Measurements from ENCODE around the gene ZFC3H1. TPM values are rescaled to one million over a fixed set of nuclear protein-coding genes. Genes with fewer than 3 reads are reported as not detected.
A peak's percentile ranks its signal among the peaks of the same experiment; 100 is the strongest.

ZFC3H1 gene
- total and polyA plus RNA-seq, 2 of the 4 experiments (the other 2 are of a cell fraction) = 16.8 to 23.3 TPM

GRCh38 chr12:71638499-71638898 is 25.1 kb downstream of the ZFC3H1 start:
- DNase-seq (no peak), ATAC-seq (ENCODE audit: low read depth) (no peak)
- Histone ChIP-seq H2BK15ac (ENCODE audit: low read depth, low read length) (no peak overlapping the region), H3K27me3 (ENCODE audit: control insufficient read depth, insufficient read depth, low read length) (no peaks in the 10 kb centered on the region), H2AK5ac (ENCODE audit: low read depth, low read length) (no peak overlapping the region), H2AK9ac (replicated peaks; ENCODE audit: low read depth, low read length, poor library complexity) (no peak overlapping the region), H3K79me1 (ENCODE audit: low read depth in 1 of 2, low read length in 2 of 2) (peaks cover 33 to 38% of the 10 kb centered on the region in 2 experiments), H3K9me3 (ENCODE audit: control insufficient read depth, insufficient read depth, low read length) (no peaks in the 10 kb centered on the region), H4K5ac (ENCODE audit: low read depth, low read length) (no peak overlapping the region), H2BK5ac (ENCODE audit: low read depth, low read length, poor library complexity, severe bottlenecking) (no peak overlapping the region), H3K36me3 (ENCODE audit: control insufficient read depth, insufficient read depth, low read length) (peaks cover 47% of the 10 kb centered on the region), H4K20me1 (ENCODE audit: insufficient read depth, low read length) (peaks cover 24% of the 10 kb centered on the region; the same call in 1 of the 2 replicates), H3K9ac (ENCODE audit: low read depth, low read length) (no peak overlapping the region), H2AFZ (replicated peaks; ENCODE audit: low read length, poor library complexity) (no peak overlapping the region), H3K14ac (replicated peaks; ENCODE audit: low read depth, low read length) (no peak overlapping the region), H2BK20ac (ENCODE audit: low read depth, low read length) (no peak overlapping the region), H3K9me1 (ENCODE audit: insufficient read depth, low read length) (peaks cover 8% of the 10 kb centered on the region; the same call in 1 of the 2 replicates), H3K27ac (ENCODE audit: insufficient read depth, low read length) (no peak overlapping the region), H3K56ac (ENCODE audit: extremely low read depth, insufficient read depth, low read length) (no peak overlapping the region), H3K4me3 (ENCODE audit: insufficient read depth, low read depth, low read length) (no peak overlapping the region), H3K4me2 (ENCODE audit: low read depth, low read length) (no peak overlapping the region), H4K91ac (ENCODE audit: insufficient read depth, low read depth, low read length) (no peak overlapping the region), H3K18ac (ENCODE audit: low read depth, low read length) (no peak overlapping the region), H3K23ac (ENCODE audit: low read depth, low read length) (no peak overlapping the region), H4K8ac (ENCODE audit: low read depth in 2 of 2, low read length in 2 of 2) (no peak overlapping the region; a peak in 1 of 4 replicates), H3K4ac (ENCODE audit: low read depth, low read length) (no peak overlapping the region), H2BK120ac (ENCODE audit: low read depth, low read length) (no peak overlapping the region), H3K4me1 (ENCODE audit: control insufficient read depth, insufficient read depth, low read length) (no peaks in the 10 kb centered on the region)
- ChIA-PET CTCF (no interaction called here), POLR2A (ENCODE audit: unreplicated experiment) (no interaction called here)
- no peak for TF ChIP-seq SMC3 (IDR thresholded peaks at IDR 0.05; ENCODE audit: low read depth, low read length)
- peak; percentile 48 for TF ChIP-seq MAFK (IDR thresholded peaks at IDR 0.05; ENCODE audit: low read depth, low read length)
- dilution Hi-C loops (cut with HindIII; ENCODE audit: low sequenced_read_pairs, unreplicated experiment) = no loop called here
- BruUV-seq (replicated peaks) = no TSS peak
- in situ Hi-C loops (cut with MboI; ENCODE audit: low sequenced_read_pairs) = no loop called here
- intact Hi-C loops (cut with micrococcal nuclease) = loop anchor here (5.0 kb wide), 1 partner anchor 109 kb away; no protein-coding TSS in a partner anchor

All from IMR-90 (cell line).